Stimulated activated CD4-positive, alpha-beta T cell treated with anti-CD3 and anti-CD28 coated beads, Interleukin-2, amount 100 ng/mL, for 4 hours (primary cell): ENCODE results near the gene DUOX2.
"Not testable (repeated sequence)": the region's sequence is repeated elsewhere in the genome, so short reads cannot be mapped to it uniquely, and the experiment has no call there.

Experiments used
- DNase-seq: peaks from one replicate; pipeline ENCODE4 v3.0.0-alpha.2; 2020; ENCODE audit warnings: low read depth

DUOX2 gene

GRCh38 chr15:45100884-45101625 lies 12.9 kb downstream of the DUOX2 start:
- no peak for DNase-seq

- DNase-seq, result no peak
Observed at GRCh38 chr15:45099549-45100165, 14.3 kb downstream of the DUOX2 start.

GRCh38 chr15:45097466-45097865 lies 16.5 kb downstream of the DUOX2 start:
- no peak for DNase-seq

- no peak for DNase-seq
Observed at GRCh38 chr15:45095661-45096060, 18.3 kb downstream of the DUOX2 start.

- no peak for DNase-seq
Observed at GRCh38 chr15:45094358-45094730, 19.6 kb downstream of the DUOX2 start.

- DNase-seq, result no peak
Observed at GRCh38 chr15:45093622-45094357, 20.2 kb downstream of the DUOX2 start.

- DNase-seq, result no peak
Observed at GRCh38 chr15:45093013-45093412, 21.0 kb downstream of the DUOX2 start.

- no peak for DNase-seq
Observed at GRCh38 chr15:45091576-45091975, 22.4 kb downstream of the DUOX2 start.

GRCh38 chr15:45091161-45091560 lies 22.8 kb downstream of the DUOX2 start:
- no peak for DNase-seq

- DNase-seq, result no peak
Observed at GRCh38 chr15:45089712-45090373, 24.1 kb downstream of the DUOX2 start.

- DNase-seq, result no peak
Observed at GRCh38 chr15:45088801-45089711, 24.9 kb downstream of the DUOX2 start.

- no peak for DNase-seq
Observed at GRCh38 chr15:45087513-45087912, 26.5 kb downstream of the DUOX2 start.

- DNase-seq, result no peak
Observed at GRCh38 chr15:45084163-45084562, 29.8 kb downstream of the DUOX2 start.

- DNase-seq, result no peak
Observed at GRCh38 chr15:45083223-45083622, 30.7 kb downstream of the DUOX2 start.

GRCh38 chr15:45082412-45082811 lies 31.6 kb downstream of the DUOX2 start:
- DNase-seq, result not testable (repeated sequence)

- DNase-seq, result not testable (repeated sequence)
Observed at GRCh38 chr15:45080593-45080992, 33.4 kb downstream of the DUOX2 start.

- not testable (repeated sequence) for DNase-seq
Observed at GRCh38 chr15:45079628-45080246, 34.2 kb downstream of the DUOX2 start.

GRCh38 chr15:45079201-45079600 lies 34.8 kb downstream of the DUOX2 start:
- not testable (repeated sequence) for DNase-seq

- DNase-seq, result not testable (repeated sequence)
Observed at GRCh38 chr15:45077391-45077790, 36.6 kb downstream of the DUOX2 start.

- not testable (repeated sequence) for DNase-seq
Observed at GRCh38 chr15:45075440-45076320, 38.3 kb downstream of the DUOX2 start.
